Lower lobe of right lung (tissue), 2 donors: Measurements from ENCODE around the gene AGMO. TPM values are rescaled to one million over a fixed set of nuclear protein-coding genes. Genes with fewer than 3 reads are reported as not detected.

ENCODE experiments used
- ATAC-seq, 2 donors: fragments of 200-7000 bp; cut with Tn5 transposase; one replicate each; pipeline ENCODE4 v1.9.1; 2020 to 2022; ENCODE audit warnings: mild to moderate bottlenecking in 2 of 2, moderate library complexity in 2 of 2
- DNase-seq: peaks from one replicate; pipeline ENCODE4 v3.0.0-alpha.2; 2020
- H3K27ac ChIP-seq: fragments of 200-600 bp; one replicate; pipeline ENCODE4 v1.8.0; 2022
- H3K27me3 ChIP-seq: fragments of 200-600 bp; one replicate; pipeline ENCODE4 v1.8.0; 2022; ENCODE audit warnings: low read depth
- H3K36me3 ChIP-seq: fragments of 200-600 bp; one replicate; pipeline ENCODE4 v1.8.0; 2022; ENCODE audit warnings: mild to moderate bottlenecking
- H3K4me1 ChIP-seq: fragments of 200-600 bp; one replicate; pipeline ENCODE4 v1.8.0; 2022
- H3K4me3 ChIP-seq: fragments of 200-600 bp; one replicate; pipeline ENCODE4 v1.8.0; 2022; ENCODE audit warnings: mild to moderate bottlenecking
- H3K9me3 ChIP-seq: fragments of 200-600 bp; one replicate; pipeline ENCODE4 v1.8.0; 2022
- intact Hi-C: fragments of 100-400 bp; cut with DNase I; formaldehyde crosslinking; loops from one replicate; pipeline ENCODE4 v1.11.0; 2022
- total RNA-seq: library from RNA; stranded (reverse); fragmentation: NEBNext Ultra II Directional; extraction: Animal tissue kit (Norgen Biotek cat#: 25700); gene quantifications from one replicate; pipeline ENCODE4 v1.2.1, GENCODE V29; 2021
- TF ChIP-seq, protein P1 (sequence below): fragments of 200-600 bp; IDR thresholded peaks from one replicate; pipeline ENCODE4 v1.8.0; 2022; ENCODE audit warnings: antibody characterized with exemption, mild to moderate bottlenecking
- donor health status: DM: no; HTN: yes; CAD: no; lungs with severe emphysema.

Gene AGMO
- total RNA-seq, 1 donor from 2014 or later = not detected

DNA sequence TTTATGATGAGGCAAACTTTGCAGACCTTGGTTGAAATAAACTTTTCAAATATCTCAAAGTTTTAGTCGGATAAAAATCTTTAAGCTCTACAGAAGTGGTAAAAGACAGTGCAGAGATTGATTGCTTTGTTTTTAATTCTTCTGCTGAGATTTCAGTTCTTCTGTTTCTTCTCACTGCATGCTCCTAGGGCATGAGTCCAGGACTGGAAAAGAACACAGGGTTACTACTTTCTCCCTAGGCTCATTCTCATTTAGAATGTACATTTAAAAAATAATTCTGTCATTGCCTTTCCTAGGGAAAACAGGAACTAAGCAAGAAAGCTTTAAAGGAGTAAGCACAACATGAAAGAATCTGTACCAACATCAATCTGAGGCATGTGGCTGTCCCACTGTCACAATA, 402.6 kb downstream of the AGMO start:
- Histone ChIP-seq H3K27ac (no peak overlapping the region), H3K27me3 (no peaks in the 10 kb centered on the region), H3K36me3 (no peaks in the 10 kb centered on the region), H3K9me3 (no peaks in the 10 kb centered on the region), H3K4me3 (no peak overlapping the region), H3K4me1 (no peaks in the 10 kb centered on the region)
- DNase-seq (no peak), ATAC-seq (no peak)
- TF ChIP-seq, protein P1, sequence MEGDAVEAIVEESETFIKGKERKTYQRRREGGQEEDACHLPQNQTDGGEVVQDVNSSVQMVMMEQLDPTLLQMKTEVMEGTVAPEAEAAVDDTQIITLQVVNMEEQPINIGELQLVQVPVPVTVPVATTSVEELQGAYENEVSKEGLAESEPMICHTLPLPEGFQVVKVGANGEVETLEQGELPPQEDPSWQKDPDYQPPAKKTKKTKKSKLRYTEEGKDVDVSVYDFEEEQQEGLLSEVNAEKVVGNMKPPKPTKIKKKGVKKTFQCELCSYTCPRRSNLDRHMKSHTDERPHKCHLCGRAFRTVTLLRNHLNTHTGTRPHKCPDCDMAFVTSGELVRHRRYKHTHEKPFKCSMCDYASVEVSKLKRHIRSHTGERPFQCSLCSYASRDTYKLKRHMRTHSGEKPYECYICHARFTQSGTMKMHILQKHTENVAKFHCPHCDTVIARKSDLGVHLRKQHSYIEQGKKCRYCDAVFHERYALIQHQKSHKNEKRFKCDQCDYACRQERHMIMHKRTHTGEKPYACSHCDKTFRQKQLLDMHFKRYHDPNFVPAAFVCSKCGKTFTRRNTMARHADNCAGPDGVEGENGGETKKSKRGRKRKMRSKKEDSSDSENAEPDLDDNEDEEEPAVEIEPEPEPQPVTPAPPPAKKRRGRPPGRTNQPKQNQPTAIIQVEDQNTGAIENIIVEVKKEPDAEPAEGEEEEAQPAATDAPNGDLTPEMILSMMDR = no peak
- intact Hi-C loops = no loop called here

DNA sequence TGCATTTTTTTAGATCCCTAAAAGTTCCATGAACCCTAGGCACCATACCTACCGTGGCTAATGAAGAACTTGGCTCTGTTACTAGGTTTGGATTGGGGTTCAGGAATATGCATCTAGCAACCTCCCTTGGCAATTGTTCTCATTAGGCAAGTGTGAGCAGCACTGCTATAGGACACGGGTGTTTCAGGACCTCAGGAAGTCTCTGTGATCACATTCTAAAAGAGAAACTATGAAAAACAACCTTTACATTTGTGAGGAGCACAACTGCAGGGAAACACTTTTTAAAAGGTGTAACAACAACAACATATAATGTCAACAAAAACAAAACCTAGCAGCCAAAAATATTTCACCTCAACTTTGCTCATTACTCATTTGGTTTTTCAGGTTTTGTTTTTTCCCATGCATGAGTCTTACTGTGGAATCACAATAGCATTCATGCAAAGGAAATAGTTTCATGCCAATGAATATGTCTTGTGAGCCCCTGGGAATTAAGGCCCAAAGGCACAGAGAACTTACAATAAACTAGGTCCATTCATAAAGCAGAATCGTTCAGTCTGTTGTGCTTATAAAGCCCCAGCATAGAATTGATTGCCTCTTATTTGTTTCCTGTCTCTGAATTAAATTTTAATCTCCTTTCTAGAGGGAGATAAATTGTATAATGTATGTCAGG, 403.5 kb downstream of the AGMO start:
- H3K9me3 ChIP-seq = no peaks in the 10 kb centered on the region
- no peak for ATAC-seq
- no peaks in the 10 kb centered on the region for H3K4me1 ChIP-seq
- TF ChIP-seq, protein P1 = no peak
- no peaks in the 10 kb centered on the region for H3K27me3 ChIP-seq
- no peak overlapping the region for H3K4me3 ChIP-seq
- no peak overlapping the region for H3K27ac ChIP-seq
- intact Hi-C loops = no loop called here
- no peaks in the 10 kb centered on the region for H3K36me3 ChIP-seq
- DNase-seq = no peak

Other genes with a start within 250 kb of the AGMO start
- gene MEOX2, start 124.7 kb upstream of the AGMO start, total RNA-seq = 17.1 TPM